PC-3 (cell line): ENCODE measurements around the gene TMEM239. TPM values are rescaled to one million over a fixed set of nuclear protein-coding genes. Genes with fewer than 3 reads are reported as not detected.

ENCODE experiments used
- ATAC-seq: fragments of 200-7000 bp; cut with Tn5 transposase; 2 replicates; pipeline ENCODE4 v1.9.1; 2020; ENCODE audit warnings: mild to moderate bottlenecking, moderate library complexity
- BruUV-seq: library from RNA; stranded (reverse); fragments of 400-500 nt; replicated peaks from 2 replicates; lab custom pipeline; 2021; lab: Mats Ljungman, UMichigan
- CTCF ChIA-PET: fragments of 300-600 bp; sonication (Branson Sonifier 250); formaldehyde crosslinking; loops from one replicate; lab custom pipeline; 2022; ENCODE audit warnings: antibody characterized with exemption; lab: Charles Lee
- POLR2A ChIA-PET: fragments of 300-600 bp; sonication (Branson Sonifier 250); formaldehyde crosslinking; loops from one replicate; lab custom pipeline; 2022; ENCODE audit warnings: antibody characterized with exemption; ENCODE audit not compliant: unreplicated experiment; lab: Charles Lee
- DNase-seq: peaks from one replicate; pipeline ENCODE4 v3.0.0-alpha.2; 2015
- H2AFZ ChIP-seq: fragments of 300-600 bp; sonication (generic); 2 replicates; pipeline ENCODE4 v1.6.0; 2016; ENCODE audit warnings: antibody characterized with exemption, low read length
- H3F3A ChIP-seq: fragments of 300-600 bp; sonication (generic); one replicate; pipeline ENCODE4 v1.6.0; 2017; ENCODE audit warnings: antibody characterized with exemption, low read length, control low read depth, mild to moderate bottlenecking; ENCODE audit not compliant: unreplicated experiment
- H3K27ac ChIP-seq: fragments of 300-600 bp; sonication (generic); 2 replicates; pipeline ENCODE4 v1.5.1; 2016; ENCODE audit warnings: mild to moderate bottlenecking, low read length
- H3K27me3 ChIP-seq: fragments of 300-600 bp; sonication (generic); 2 replicates; pipeline ENCODE4 v1.6.1; 2016; ENCODE audit warnings: low read length, mixed read lengths
- H3K36me3 ChIP-seq: fragments of 300-600 bp; sonication (generic); 2 replicates; pipeline ENCODE4 v1.6.1; 2016; ENCODE audit warnings: low read depth, mixed run types, low read length, mixed read lengths
- H3K4me1 ChIP-seq: fragments of 300-600 bp; sonication (generic); 2 replicates; pipeline ENCODE4 v1.5.1; 2016; ENCODE audit warnings: low read length; ENCODE audit not compliant: insufficient read depth
- H3K4me2 ChIP-seq: fragments of 300-600 bp; sonication (generic); 2 replicates; pipeline ENCODE4 v1.6.0; 2016; ENCODE audit warnings: low read length
- H3K4me3 ChIP-seq: fragments of 300-600 bp; sonication (generic); 2 replicates; pipeline ENCODE4 v1.5.1; 2016; ENCODE audit warnings: mild to moderate bottlenecking, low read length, mixed read lengths
- H3K79me2 ChIP-seq: fragments of 300-600 bp; sonication (generic); 2 replicates; pipeline ENCODE4 v1.6.1; 2017; ENCODE audit warnings: low read length, mixed read lengths
- H3K9ac ChIP-seq: fragments of 300-600 bp; sonication (generic); 2 replicates; pipeline ENCODE4 v1.6.0; 2016; ENCODE audit warnings: mild to moderate bottlenecking, low read length
- H3K9me2 ChIP-seq: fragments of 300-600 bp; sonication (generic); replicated peaks from 2 replicates; pipeline ENCODE4 v1.6.1; 2016; ENCODE audit warnings: mixed run types, low read length, mixed read lengths
- H3K9me3 ChIP-seq: fragments of 300-600 bp; sonication (generic); 2 replicates; pipeline ENCODE4 v1.6.1; 2016; ENCODE audit warnings: low read length, mixed read lengths
- H4K20me1 ChIP-seq: fragments of 300-600 bp; sonication (generic); 2 replicates; pipeline ENCODE4 v1.6.1; 2016; ENCODE audit warnings: low read length, mixed read lengths
- EZH2 ChIP-seq: fragments of 300-600 bp; sonication (generic); IDR thresholded peaks from one replicate; pipeline ENCODE4 v1.6.1; 2017; ENCODE audit warnings: antibody characterized with exemption, mild to moderate bottlenecking, low read length; ENCODE audit not compliant: unreplicated experiment
- EZH2phosphoT487 ChIP-seq: fragments of 300-600 bp; sonication (generic); IDR thresholded peaks from 2 replicates; pipeline ENCODE4 v1.6.1; 2018; ENCODE audit warnings: mild to moderate bottlenecking, antibody characterized with exemption, low read length, borderline replicate concordance
- intact Hi-C: fragments of 100-400 bp; cut with micrococcal nuclease; formaldehyde crosslinking; loops from 2 replicates; pipeline ENCODE4 v1.9.0; 2023
- total RNA-seq: library from RNA; depleted of rRNA; stranded (reverse); fragments of >200 nt; gene quantifications from 2 replicates; pipeline ENCODE4 v1.2.3, GENCODE V29; 2014
- TF ChIP-seq, protein P1 (sequence below): fragments of 300-600 bp; sonication (generic); conservative IDR thresholded peaks from 2 replicates; pipeline ENCODE4 v1.5.1; 2017; ENCODE audit warnings: antibody characterized with exemption, low read depth, mild to moderate bottlenecking, low read length

TMEM239 gene
- total RNA-seq, 1 experiment from 2014 or later, result 0.04 TPM

DNA sequence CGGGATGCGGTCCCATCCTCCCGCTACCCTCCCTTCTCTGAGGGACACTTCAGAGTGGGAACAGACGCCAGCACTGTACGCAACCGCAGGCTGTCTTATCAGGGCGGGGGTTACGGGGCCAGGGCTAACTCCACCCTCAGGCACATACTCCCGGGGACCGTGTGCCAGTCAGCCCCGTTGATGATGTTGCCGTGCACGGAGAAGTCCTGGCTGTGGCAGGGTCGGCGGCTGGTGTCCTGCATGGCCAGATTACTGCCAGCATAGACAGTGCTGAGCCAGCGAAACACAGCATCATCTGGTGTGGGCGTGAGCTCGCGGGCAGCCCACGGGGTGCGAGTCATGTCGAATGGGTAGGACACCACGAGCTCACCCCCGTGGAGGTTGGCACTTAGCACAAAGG, 20.7 kb upstream of the TMEM239 start:
- Histone ChIP-seq H3K36me3 (no peaks in the 10 kb centered on the region), H3K9me2 (no peaks in the 10 kb centered on the region), H3K4me2 (no peak overlapping the region), H3K79me2 (no peaks in the 10 kb centered on the region), H3K9me3 (no peaks in the 10 kb centered on the region), H4K20me1 (no peaks in the 10 kb centered on the region), H3K27ac (no peak overlapping the region), H3K27me3 (peaks cover 35% of the 10 kb centered on the region), H2AFZ (no peak overlapping the region), H3K4me1 (no peaks in the 10 kb centered on the region), H3K9ac (no peak overlapping the region), H3K4me3 (no peak overlapping the region), H3F3A (no peaks in the 10 kb centered on the region)
- intact Hi-C loops, result no loop called here
- POLR2A ChIA-PET, result no interaction called here
- CTCF ChIA-PET, result no interaction called here
- TF ChIP-seq, protein P1, sequence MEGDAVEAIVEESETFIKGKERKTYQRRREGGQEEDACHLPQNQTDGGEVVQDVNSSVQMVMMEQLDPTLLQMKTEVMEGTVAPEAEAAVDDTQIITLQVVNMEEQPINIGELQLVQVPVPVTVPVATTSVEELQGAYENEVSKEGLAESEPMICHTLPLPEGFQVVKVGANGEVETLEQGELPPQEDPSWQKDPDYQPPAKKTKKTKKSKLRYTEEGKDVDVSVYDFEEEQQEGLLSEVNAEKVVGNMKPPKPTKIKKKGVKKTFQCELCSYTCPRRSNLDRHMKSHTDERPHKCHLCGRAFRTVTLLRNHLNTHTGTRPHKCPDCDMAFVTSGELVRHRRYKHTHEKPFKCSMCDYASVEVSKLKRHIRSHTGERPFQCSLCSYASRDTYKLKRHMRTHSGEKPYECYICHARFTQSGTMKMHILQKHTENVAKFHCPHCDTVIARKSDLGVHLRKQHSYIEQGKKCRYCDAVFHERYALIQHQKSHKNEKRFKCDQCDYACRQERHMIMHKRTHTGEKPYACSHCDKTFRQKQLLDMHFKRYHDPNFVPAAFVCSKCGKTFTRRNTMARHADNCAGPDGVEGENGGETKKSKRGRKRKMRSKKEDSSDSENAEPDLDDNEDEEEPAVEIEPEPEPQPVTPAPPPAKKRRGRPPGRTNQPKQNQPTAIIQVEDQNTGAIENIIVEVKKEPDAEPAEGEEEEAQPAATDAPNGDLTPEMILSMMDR, result no peak
- TF ChIP-seq EZH2phosphoT487 (no peak), EZH2 (no peak)
- BruUV-seq, result no TSS peak
- no peak for DNase-seq
- ATAC-seq, result no peak

GRCh38 chr20:2796011-2796660, 20.0 kb upstream of the TMEM239 start:
- Histone ChIP-seq H3K79me2 (no peaks in the 10 kb centered on the region), H2AFZ (no peak overlapping the region), H3K9ac (no peak overlapping the region), H3K27ac (no peak overlapping the region), H3K9me3 (no peaks in the 10 kb centered on the region), H4K20me1 (no peaks in the 10 kb centered on the region), H3F3A (no peaks in the 10 kb centered on the region), H3K27me3 (peaks cover 35% of the 10 kb centered on the region), H3K4me2 (no peak overlapping the region), H3K9me2 (no peaks in the 10 kb centered on the region), H3K4me3 (no peak overlapping the region), H3K4me1 (no peaks in the 10 kb centered on the region), H3K36me3 (no peaks in the 10 kb centered on the region)
- ChIA-PET POLR2A (no interaction called here), CTCF (no interaction called here)
- ATAC-seq (no peak), DNase-seq (no peak)
- TF ChIP-seq, protein P1, result no peak
- TF ChIP-seq EZH2phosphoT487 (no peak), EZH2 (no peak)
- intact Hi-C loops, result no loop called here
- no TSS peak for BruUV-seq

DNA sequence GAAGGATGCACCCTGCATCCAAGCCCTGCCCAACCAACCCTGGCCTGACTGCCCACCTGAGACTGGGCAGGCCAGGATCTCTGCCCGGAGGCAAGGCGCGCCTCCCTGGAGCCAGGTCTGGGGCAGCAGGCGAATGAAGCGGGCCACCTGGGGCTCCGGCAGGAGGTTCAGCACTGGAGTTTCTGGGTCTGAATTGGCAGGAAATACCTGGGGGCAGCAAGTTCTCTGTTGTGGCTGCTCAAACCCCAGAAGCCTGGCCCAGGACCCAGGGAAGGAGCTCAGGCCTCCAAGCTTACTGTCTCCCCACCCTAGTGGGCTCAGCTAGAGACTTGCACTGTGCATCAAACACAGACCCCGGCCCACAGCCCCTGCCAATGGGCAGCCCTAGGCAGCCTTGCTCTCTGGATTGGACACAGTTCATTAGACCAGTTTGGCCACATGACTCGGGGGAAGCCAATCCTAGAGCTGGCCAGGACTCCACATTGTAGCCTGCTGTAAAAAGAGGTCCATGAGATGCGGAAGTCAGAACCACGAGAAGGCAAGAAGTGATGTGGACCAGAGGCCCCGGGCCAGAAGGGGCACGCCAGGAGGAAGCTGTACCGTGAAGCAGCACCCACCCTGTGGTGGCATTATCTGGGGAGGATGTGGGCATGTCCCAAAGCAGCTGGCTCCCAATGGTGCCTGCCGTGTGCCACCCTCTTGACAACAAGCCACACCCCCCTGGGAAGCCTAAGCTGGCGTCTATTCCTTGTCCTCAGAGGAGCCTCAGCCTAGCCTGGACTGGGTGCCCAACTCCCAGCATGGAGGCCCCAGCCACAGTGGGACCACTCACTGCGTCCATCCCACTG, 18.8 kb upstream of the TMEM239 start:
- no peak for ATAC-seq
- POLR2A ChIA-PET, result no interaction called here
- no peak for DNase-seq
- intact Hi-C loops, result no loop called here
- H3K9me3 ChIP-seq, result no peaks in the 10 kb centered on the region
- H3K4me3 ChIP-seq, result no peak overlapping the region
- no peak overlapping the region for H3K27ac ChIP-seq
- H3K9me2 ChIP-seq, result no peaks in the 10 kb centered on the region
- no peak overlapping the region for H3K9ac ChIP-seq
- no peaks in the 10 kb centered on the region for H3K4me1 ChIP-seq
- no TSS peak for BruUV-seq
- no peak overlapping the region for H2AFZ ChIP-seq
- no peaks in the 10 kb centered on the region for H3K36me3 ChIP-seq
- no peaks in the 10 kb centered on the region for H4K20me1 ChIP-seq
- H3K27me3 ChIP-seq, result peaks cover 29% of the 10 kb centered on the region
- TF ChIP-seq, protein P1, result no peak
- TF ChIP-seq EZH2phosphoT487 (no peak), EZH2 (no peak)
- H3K79me2 ChIP-seq, result no peaks in the 10 kb centered on the region
- H3F3A ChIP-seq, result no peaks in the 10 kb centered on the region
- no peak overlapping the region for H3K4me2 ChIP-seq
- CTCF ChIA-PET, result no interaction called here
